Lung (tissue), 12 donors: ENCODE measurements around the gene DAZAP2. TPM values are rescaled to one million over a fixed set of nuclear protein-coding genes. Genes with fewer than 3 reads are reported as not detected.
"Not testable (repeated sequence)": the region's sequence is repeated elsewhere in the genome, so short reads cannot be mapped to it uniquely, and the experiment has no call there.

Source experiments
- ATAC-seq: fragments of 200-7000 bp; cut with Tn5 transposase; one replicate; pipeline ENCODE4 v1.9.1; 2020; ENCODE audit warnings: moderate number of reproducible peaks; ENCODE audit not compliant: insufficient read depth, low FRiP score
- DNase-seq, 3 donors: peaks; one replicate each; pipeline ENCODE4 v3.0.0-alpha.2; 2013 to 2017
- H3K27ac ChIP-seq, 2 donors: one replicate each; pipeline ENCODE4 v1.5.1; 2013; ENCODE audit warnings: mild to moderate bottlenecking in 2 of 2, moderate library complexity in 2 of 2, control low read depth in 1 of 2, inconsistent platforms in 1 of 2, low read depth in 1 of 2, low read length in 1 of 2
- H3K27me3 ChIP-seq, 3 donors: one replicate each; pipeline ENCODE4 v1.5.1; 2013; ENCODE audit warnings: low read length in 2 of 3; ENCODE audit not compliant: control insufficient read depth in 3 of 3, insufficient read depth in 3 of 3
- H3K36me3 ChIP-seq, 4 donors: one replicate each; pipeline ENCODE4 v1.5.1; 2013; ENCODE audit warnings: low read length in 4 of 4, mild to moderate bottlenecking in 1 of 4, moderate library complexity in 1 of 4; ENCODE audit not compliant: control insufficient read depth in 4 of 4, insufficient read depth in 4 of 4
- H3K4me1 ChIP-seq, 5 donors: one replicate each; pipeline ENCODE4 v1.5.1; 2013; ENCODE audit warnings: low read length in 5 of 5, mild to moderate bottlenecking in 2 of 5, moderate library complexity in 1 of 5; ENCODE audit not compliant: control insufficient read depth in 5 of 5, insufficient read depth in 5 of 5
- H3K4me3 ChIP-seq: one replicate; pipeline ENCODE4 v1.5.1; 2013; ENCODE audit warnings: mild to moderate bottlenecking, control low read depth, moderate library complexity
- H3K9ac ChIP-seq, 2 donors: one replicate each; pipeline ENCODE4 v1.5.1; 2013; ENCODE audit warnings: low read length in 2 of 2, control low read depth in 1 of 2; ENCODE audit not compliant: insufficient read depth in 1 of 2
- H3K9me3 ChIP-seq, 4 donors: one replicate each; pipeline ENCODE4 v1.5.1; 2013; ENCODE audit warnings: low read length in 3 of 4, mild to moderate bottlenecking in 1 of 4, moderate library complexity in 1 of 4; ENCODE audit not compliant: control insufficient read depth in 4 of 4, insufficient read depth in 3 of 4
- CTCF ChIP-seq: IDR thresholded peaks from 2 replicates; pipeline ENCODE4 v1.5.1; 2012; ENCODE audit warnings: mild to moderate bottlenecking; ENCODE audit errors: control extremely low read depth, extremely low read depth
- WGBS, 2 donors: extraction: QIAGEN DNeasy Blood & Tissue Kit; methylation state at CpG; one replicate each; pipeline ENCODE4 v1.1.7; 2013; 5-methylcytosine and 5-hydroxymethylcytosine counted together
- polyA plus RNA-seq, 2 donors: library from polyadenylated mRNA; stranded (reverse); fragments of 200-250 nt; gene quantifications; one replicate each; pipeline ENCODE4 v1.2.1, GENCODE V29; 2013
- total RNA-seq, 2 donors: library from RNA; depleted of rRNA in 1 of 2; stranded (reverse); fragments of >200 nt in 1 of 2; gene quantifications; one replicate each; pipeline ENCODE4 v1.2.1, GENCODE V29; 2014 to 2021
- donor health status: control.
- donor health status: control.
- donor health status: Bipolar disorder and iron deficiency.
- donor health status: healthy.
- donor health status: DM: yes; HTN: yes; CAD: no.

Gene DAZAP2
- total and polyA plus RNA-seq, 4 donors, result 146 to 644 (median 201) TPM

DNA sequence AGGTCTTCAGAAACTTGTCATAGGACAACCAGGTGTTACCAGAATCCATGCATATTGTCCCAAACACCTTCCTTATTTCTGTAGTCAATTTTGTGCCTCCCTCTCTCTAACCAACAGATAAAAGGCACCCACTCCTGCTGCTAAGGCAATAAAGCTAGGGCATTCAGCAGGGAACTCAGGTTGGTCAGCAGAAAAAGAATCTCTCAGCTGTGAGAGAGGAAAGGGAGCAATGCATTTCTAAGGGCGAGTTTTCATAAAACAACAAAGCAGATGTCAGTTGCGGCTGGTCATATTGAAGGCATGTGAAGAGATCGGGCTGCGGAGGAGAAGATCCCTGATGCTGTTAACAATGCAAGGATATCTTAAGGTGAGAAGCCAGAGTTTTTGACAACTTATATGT, 13.4 kb upstream of the DAZAP2 start:
- no peaks in the 10 kb centered on the region for H3K27me3 ChIP-seq
- no peaks in the 10 kb centered on the region for H3K36me3 ChIP-seq
- ATAC-seq (no peak), DNase-seq (no peak)
- H3K4me3 ChIP-seq, result no peak overlapping the region
- H3K4me1 ChIP-seq, result peaks cover 0 to 6% (median 0%) of the 10 kb centered on the region in 5 donors
- no peak for TF ChIP-seq CTCF
- 95 to 97% methylated on average over 4 of the region's 4 CpGs for WGBS, 2 donors
- no peaks in the 10 kb centered on the region for H3K9me3 ChIP-seq
- H3K9ac ChIP-seq, result no peak overlapping the region
- no peak overlapping the region for H3K27ac ChIP-seq

DNA sequence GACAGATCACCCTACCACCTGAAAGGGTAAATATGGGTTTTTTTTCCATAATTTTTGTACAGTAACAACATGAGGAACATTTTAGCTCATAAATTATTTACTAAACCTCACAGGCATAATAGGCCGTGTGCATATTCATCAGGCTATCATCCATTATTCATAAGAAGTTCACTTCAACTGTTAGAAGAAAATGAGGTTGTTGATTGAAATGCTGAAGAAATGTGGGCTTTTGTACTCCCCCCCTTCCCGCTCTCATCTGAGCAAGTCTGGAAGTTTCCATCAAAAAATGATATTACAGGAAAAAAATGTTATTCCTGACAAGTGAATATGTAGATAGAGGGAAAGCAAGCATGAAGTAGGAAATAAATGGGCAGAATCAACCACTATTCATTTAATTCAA, 12.9 kb upstream of the DAZAP2 start:
- WGBS, 2 donors, result 95 to 99% methylated on average over 2 of the region's 2 CpGs
- H3K4me1 ChIP-seq, result peaks cover 0 to 6% (median 0%) of the 10 kb centered on the region in 5 donors
- no peaks in the 10 kb centered on the region for H3K9me3 ChIP-seq
- H3K36me3 ChIP-seq, result no peaks in the 10 kb centered on the region
- H3K27me3 ChIP-seq, result no peaks in the 10 kb centered on the region
- ATAC-seq (no peak), DNase-seq (no peak)
- H3K4me3 ChIP-seq, result no peak overlapping the region
- H3K27ac ChIP-seq, result no peak overlapping the region
- no peak overlapping the region for H3K9ac ChIP-seq
- TF ChIP-seq CTCF, result no peak

GRCh38 chr12:51227112-51227511, 11.5 kb upstream of the DAZAP2 start:
- not testable (repeated sequence) for H3K9me3 ChIP-seq, ATAC-seq, H3K4me1 ChIP-seq, H3K36me3 ChIP-seq, DNase-seq, H3K9ac ChIP-seq, H3K27me3 ChIP-seq, H3K27ac ChIP-seq, H3K4me3 ChIP-seq
- 84 to 87% methylated on average over 5 of the region's 5 CpGs for WGBS, 2 donors

DNA sequence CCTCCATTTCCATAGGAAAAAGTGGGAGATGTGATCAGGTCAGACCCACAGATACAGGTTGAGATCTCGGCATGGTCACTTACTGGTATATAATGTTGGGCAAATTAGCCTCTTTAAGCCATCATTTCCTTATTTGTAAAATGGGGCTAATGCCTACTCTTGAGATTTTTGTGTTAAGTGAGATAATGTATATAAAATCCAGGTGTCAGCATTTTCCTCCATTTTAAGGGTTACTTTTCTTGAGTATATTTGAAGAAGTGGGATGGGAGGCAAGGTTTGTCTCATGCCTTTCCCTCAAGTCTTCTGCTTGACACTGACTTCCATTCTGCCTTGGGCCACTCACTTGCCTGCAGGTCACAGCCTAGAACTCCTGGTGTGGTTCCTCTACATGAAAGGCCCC, 10.7 kb upstream of the DAZAP2 start:
- no peak for TF ChIP-seq CTCF

More for the DNA sequence above, 10.7 kb upstream of the DAZAP2 start:
- DNase-seq (no peak), ATAC-seq (no peak)
- Histone ChIP-seq H3K9me3 (no peaks in the 10 kb centered on the region), H3K4me1 (no peaks in the 10 kb centered on the region), H3K36me3 (no peaks in the 10 kb centered on the region), H3K9ac (no peak overlapping the region), H3K27ac (no peak overlapping the region), H3K4me3 (no peak overlapping the region), H3K27me3 (no peaks in the 10 kb centered on the region)
- 96 to 97% methylated on average over 1 of the region's 1 CpG for WGBS, 2 donors
